ENCODE measurements around the gene DAPK1.

DAPK1 gene

DNA sequence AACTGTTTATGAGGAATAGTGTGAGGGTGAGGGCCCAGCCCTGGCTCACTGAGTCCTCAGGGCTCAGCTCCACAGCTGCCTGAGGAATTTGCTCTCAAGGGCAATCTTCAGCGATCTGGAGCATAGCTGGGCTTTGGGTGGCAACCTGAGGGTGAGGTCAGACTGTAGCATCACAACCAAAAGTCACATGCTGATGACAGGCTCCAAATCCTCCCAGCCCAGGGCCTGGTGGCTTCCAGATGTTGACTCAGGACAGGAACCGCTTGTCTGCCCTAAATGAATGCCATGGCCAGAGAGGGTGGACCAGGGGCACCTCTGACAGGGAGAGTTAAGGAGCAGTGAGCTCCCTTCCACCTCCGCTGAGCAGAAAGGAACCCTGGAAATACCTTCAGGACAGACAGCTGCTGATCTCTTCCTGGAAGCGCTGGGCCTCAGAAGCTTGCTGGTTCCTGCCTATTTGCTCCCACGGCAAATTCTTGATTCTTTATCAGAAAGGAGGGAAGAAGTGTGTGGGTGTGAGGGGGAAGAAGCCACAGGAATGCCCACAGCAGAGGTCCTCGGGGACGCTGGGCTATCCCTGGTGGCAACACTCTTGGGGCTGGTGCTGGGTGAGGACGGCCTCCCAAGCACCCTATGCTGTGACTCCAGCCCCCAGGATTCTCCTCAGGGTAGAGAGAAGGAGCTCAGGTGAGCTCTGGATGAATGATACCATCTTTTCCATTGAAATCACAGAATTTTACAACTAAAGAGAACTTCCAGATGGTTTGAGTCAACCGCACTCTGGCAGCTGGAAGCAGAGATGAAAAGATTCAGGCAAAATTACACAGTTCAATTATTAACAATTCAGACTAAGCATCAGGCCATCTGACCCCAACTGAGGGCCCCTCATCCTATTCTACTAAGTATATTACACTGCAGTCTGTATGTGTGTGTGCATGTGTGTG lies 214.5 kb downstream of the DAPK1 start:
- no peaks in the 10 kb centered on the region for H3K4me1 ChIP-seq (ENCODE audit: low read depth, poor library complexity, severe bottlenecking)
- no peaks in the 10 kb centered on the region for H3K27me3 ChIP-seq (ENCODE audit: insufficient read depth, low read depth)
- no peaks in the 10 kb centered on the region for H3K36me3 ChIP-seq (ENCODE audit: insufficient read depth)
- no peak overlapping the region for H2AFZ ChIP-seq (ENCODE audit: low read depth)
- no peak overlapping the region for H3K4me3 ChIP-seq (IDR thresholded peaks at IDR 0.05; ENCODE audit: insufficient read depth, low read depth, low read length)
- H4K20me1 ChIP-seq (ENCODE audit: insufficient read depth) = no peaks in the 10 kb centered on the region
- no peaks in the 10 kb centered on the region for H3K79me2 ChIP-seq (ENCODE audit: insufficient read depth, low read depth)
- H3K27ac ChIP-seq = no peak overlapping the region
- no peak overlapping the region for H3K9ac ChIP-seq
- TF ChIP-seq, protein P1, sequence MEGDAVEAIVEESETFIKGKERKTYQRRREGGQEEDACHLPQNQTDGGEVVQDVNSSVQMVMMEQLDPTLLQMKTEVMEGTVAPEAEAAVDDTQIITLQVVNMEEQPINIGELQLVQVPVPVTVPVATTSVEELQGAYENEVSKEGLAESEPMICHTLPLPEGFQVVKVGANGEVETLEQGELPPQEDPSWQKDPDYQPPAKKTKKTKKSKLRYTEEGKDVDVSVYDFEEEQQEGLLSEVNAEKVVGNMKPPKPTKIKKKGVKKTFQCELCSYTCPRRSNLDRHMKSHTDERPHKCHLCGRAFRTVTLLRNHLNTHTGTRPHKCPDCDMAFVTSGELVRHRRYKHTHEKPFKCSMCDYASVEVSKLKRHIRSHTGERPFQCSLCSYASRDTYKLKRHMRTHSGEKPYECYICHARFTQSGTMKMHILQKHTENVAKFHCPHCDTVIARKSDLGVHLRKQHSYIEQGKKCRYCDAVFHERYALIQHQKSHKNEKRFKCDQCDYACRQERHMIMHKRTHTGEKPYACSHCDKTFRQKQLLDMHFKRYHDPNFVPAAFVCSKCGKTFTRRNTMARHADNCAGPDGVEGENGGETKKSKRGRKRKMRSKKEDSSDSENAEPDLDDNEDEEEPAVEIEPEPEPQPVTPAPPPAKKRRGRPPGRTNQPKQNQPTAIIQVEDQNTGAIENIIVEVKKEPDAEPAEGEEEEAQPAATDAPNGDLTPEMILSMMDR (conservative IDR thresholded peaks at IDR 0.05; ENCODE audit: low read depth, low read length) = no peak
- H3K4me2 ChIP-seq = no peak overlapping the region

DNA sequence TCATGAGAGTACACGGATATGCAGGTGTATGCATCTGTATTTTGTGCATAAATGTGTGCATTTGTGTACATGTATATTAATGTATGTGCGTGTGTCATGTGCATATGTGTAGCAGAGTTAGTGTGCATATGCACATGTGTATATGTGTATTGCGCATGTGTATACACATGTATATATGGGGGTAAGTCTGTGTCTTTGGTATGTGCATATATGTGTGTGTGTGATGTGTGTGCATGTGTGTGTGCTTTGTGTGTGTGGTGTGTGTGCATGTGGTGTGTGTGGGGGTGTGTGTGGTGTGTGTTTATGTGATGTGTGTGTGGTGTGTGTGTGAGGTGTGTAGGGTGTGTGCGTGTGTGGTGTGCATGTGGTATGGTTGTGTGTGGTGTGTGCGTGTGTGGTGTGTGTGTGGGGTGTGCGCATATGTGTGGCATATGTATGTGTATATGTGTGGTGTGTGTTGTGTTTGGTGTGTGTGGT lies 215.2 kb downstream of the DAPK1 start:
- Histone ChIP-seq H3K27me3 (ENCODE audit: insufficient read depth, low read depth) (no peaks in the 10 kb centered on the region), H3K4me2 (no peak overlapping the region), H4K20me1 (ENCODE audit: insufficient read depth) (no peaks in the 10 kb centered on the region), H2AFZ (ENCODE audit: low read depth) (no peak overlapping the region), H3K4me3 (IDR thresholded peaks at IDR 0.05; ENCODE audit: insufficient read depth, low read depth, low read length) (no peak overlapping the region), H3K36me3 (ENCODE audit: insufficient read depth) (no peaks in the 10 kb centered on the region), H3K27ac (no peak overlapping the region), H3K79me2 (ENCODE audit: insufficient read depth, low read depth) (no peaks in the 10 kb centered on the region), H3K4me1 (ENCODE audit: low read depth, poor library complexity, severe bottlenecking) (no peaks in the 10 kb centered on the region), H3K9ac (no peak overlapping the region)
- TF ChIP-seq, protein P1 (conservative IDR thresholded peaks at IDR 0.05; ENCODE audit: low read depth, low read length) = no peak

- Histone ChIP-seq H2AFZ (ENCODE audit: low read depth) (no peak overlapping the region), H4K20me1 (ENCODE audit: insufficient read depth) (no peaks in the 10 kb centered on the region), H3K36me3 (ENCODE audit: insufficient read depth) (no peaks in the 10 kb centered on the region), H3K9ac (no peak overlapping the region), H3K4me1 (ENCODE audit: low read depth, poor library complexity, severe bottlenecking) (no peaks in the 10 kb centered on the region), H3K4me2 (no peak overlapping the region), H3K79me2 (ENCODE audit: insufficient read depth, low read depth) (no peaks in the 10 kb centered on the region), H3K27me3 (ENCODE audit: insufficient read depth, low read depth) (no peaks in the 10 kb centered on the region), H3K27ac (no peak overlapping the region), H3K4me3 (IDR thresholded peaks at IDR 0.05; ENCODE audit: insufficient read depth, low read depth, low read length) (no peak overlapping the region)
- TF ChIP-seq, protein P1 (conservative IDR thresholded peaks at IDR 0.05; ENCODE audit: low read depth, low read length) = no peak
Measured at GRCh38 chr9:87713278-87713987, 215.8 kb downstream of the DAPK1 start.

GRCh38 chr9:87713988-87714330 lies 216.3 kb downstream of the DAPK1 start:
- Histone ChIP-seq H3K4me1 (ENCODE audit: low read depth, poor library complexity, severe bottlenecking) (no peaks in the 10 kb centered on the region), H3K36me3 (ENCODE audit: insufficient read depth) (no peaks in the 10 kb centered on the region), H3K27me3 (ENCODE audit: insufficient read depth, low read depth) (no peaks in the 10 kb centered on the region), H3K9ac (no peak overlapping the region), H3K79me2 (ENCODE audit: insufficient read depth, low read depth) (no peaks in the 10 kb centered on the region), H2AFZ (ENCODE audit: low read depth) (no peak overlapping the region), H3K27ac (no peak overlapping the region), H3K4me3 (IDR thresholded peaks at IDR 0.05; ENCODE audit: insufficient read depth, low read depth, low read length) (no peak overlapping the region), H4K20me1 (ENCODE audit: insufficient read depth) (no peaks in the 10 kb centered on the region), H3K4me2 (no peak overlapping the region)
- TF ChIP-seq, protein P1 (conservative IDR thresholded peaks at IDR 0.05; ENCODE audit: low read depth, low read length) = no peak
